ENCODE results near the gene STARD7. TPM values are rescaled to one million over a fixed set of nuclear protein-coding genes. Genes with fewer than 3 reads are reported as not detected.

Gene STARD7
- total and polyA plus RNA-seq, 10 of the 15 experiments (the other 5 are each of a cell fraction or from before 2014, with no cell fraction given) = 85.4 to 237 (median 153) TPM

GRCh38 chr2:96231316-96231715 is 22.7 kb upstream of the STARD7 start (continued):
- TF ChIP-seq ZBTB11 (CRISPR knock-in tag; IDR thresholded peaks at IDR 0.05) = no peak
- TF ChIP-seq CHD1 (IDR thresholded peaks at IDR 0.05; ENCODE audit: low read depth, low read length) = no peak
- TF ChIP-seq ATF3 (IDR thresholded peaks at IDR 0.05; ENCODE audit: borderline replicate concordance, extremely low read depth, low read depth, low read length) = no peak

GRCh38 chr2:96225016-96225533 is 16.4 kb upstream of the STARD7 start:
- RAD21 ChIA-PET (ENCODE audit: unreplicated experiment) = interaction anchor here (0.7 to 2.1 kb wide), 6 partner anchors 9 to 284 kb away, joined by 3 to 20 read pairs (median 3); no protein-coding TSS in a partner anchor
- Histone ChIP-seq H3K27me3 (replicated peaks in 1 of 2; ENCODE audit: control insufficient read depth in 2 of 2, insufficient read depth in 2 of 2, low read length in 1 of 2) (no peaks in the 10 kb centered on the region), H3K4me1 (ENCODE audit: control insufficient read depth, insufficient read depth, low read length) (peaks cover 17% of the 10 kb centered on the region), H3K36me3 (ENCODE audit: control insufficient read depth in 2 of 2, insufficient read depth in 2 of 2, low read length in 1 of 2) (no peaks in the 10 kb centered on the region), H3K9ac (ENCODE audit: control insufficient read depth, insufficient read depth, low read length) (peak overlapping the region; percentile 54), H3K9me3 (replicated peaks; ENCODE audit: control insufficient read depth, insufficient read depth, low read length) (no peaks in the 10 kb centered on the region), H3K4me3 (no peak overlapping the region), H4K20me1 (ENCODE audit: control insufficient read depth, insufficient read depth) (no peaks in the 10 kb centered on the region), H2AFZ (ENCODE audit: control insufficient read depth, low read depth, low read length) (peak overlapping the region; percentile 63), H3K79me2 (ENCODE audit: control insufficient read depth, insufficient read depth, low read length) (peaks cover 4% of the 10 kb centered on the region), H3K27ac (ENCODE audit: control insufficient read depth, insufficient read depth) (peak overlapping the region; percentile 94), H3K4me2 (ENCODE audit: control insufficient read depth, insufficient read depth) (peak overlapping the region; percentile 73)
- SMC1A ChIA-PET (ENCODE audit: uncharacterized antibody, unreplicated experiment) = interaction anchor here (0.7 to 2.1 kb wide), 9 partner anchors 9 to 40 kb away, joined by 3 to 35 read pairs (median 4); partner anchors contain the start of gene STARD7
- WGBS (ENCODE audit: insufficient coverage, insufficient replicate concordance, low lambda C conversion rate, missing lambda C conversion rate) = 0% methylated on average over 3 of the region's 3 CpGs
- in situ Hi-C loops (cut with MboI) = no loop called here
- POLR2A ChIA-PET = interaction anchor here (0.7 to 10.0 kb wide), 6 partner anchors 8 to 24 kb away, joined by 3 to 66 read pairs (median 4); partner anchors contain the start of gene STARD7
- intact Hi-C loops (cut with micrococcal nuclease; ENCODE audit: unreplicated experiment) = loop anchor here (1.0 to 5.0 kb wide), 2 partner anchors 14 to 37 kb away; no protein-coding TSS in a partner anchor
- CTCF ChIA-PET = interaction anchor here (1.0 to 2.9 kb wide), 5 partner anchors 9 to 38 kb away, joined by 3 to 17 read pairs (median 11); partner anchors contain the start of gene STARD7
- FAIRE-seq (peak; percentile 81), DNase-seq (ENCODE audit: low read depth, low spot score) (peak; percentile 74), ATAC-seq (peak; percentile 94)
- BruUV-seq (replicated peaks) = no TSS peak
- TF ChIP-seq CBX3 (IDR thresholded peaks at IDR 0.05; ENCODE audit: borderline replicate concordance, low read depth) (no peak), BMI1 (IDR thresholded peaks at IDR 0.05; ENCODE audit: borderline replicate concordance) (no peak), MEF2A (IDR thresholded peaks at IDR 0.05; ENCODE audit: insufficient read depth, low read depth, low read length) (peak; percentile 85), ATF7 (IDR thresholded peaks at IDR 0.05; ENCODE audit: low read depth) (no peak; the same call in 1 of the 2 replicates), JUNB (IDR thresholded peaks at IDR 0.05) (no peak; the same call in 1 of the 2 replicates), YY1 (IDR thresholded peaks at IDR 0.05; ENCODE audit: low read depth, low read length) (peak; percentile 21; the same call in 1 of the 2 replicates), POLR2A (IDR thresholded peaks at IDR 0.05; ENCODE audit: low read depth, low read length) (peak; percentile 59; the same call in 1 of the 2 replicates), ZBTB40 (IDR thresholded peaks at IDR 0.05; ENCODE audit: borderline replicate concordance) (no peak; the same call in 1 of the 2 replicates), EGR1 (IDR thresholded peaks at IDR 0.05; ENCODE audit: borderline replicate concordance in 1 of 2, low read depth in 2 of 2, low read length in 2 of 2) (no peak), CEBPB (IDR thresholded peaks at IDR 0.05; ENCODE audit: borderline replicate concordance in 1 of 2, low read depth in 2 of 2, low read length in 2 of 2) (no peak), SUPT20H (IDR thresholded peaks at IDR 0.05; ENCODE audit: borderline replicate concordance, control insufficient read depth, low read depth, low read length) (no peak)

Data from GM12878 (cell line).